Transverse colon (tissue), 4 donors: Measurements from ENCODE around the gene GTPBP2.

Experiments
- CTCF ChIP-seq, 5 experiments: fragments of 200-600 bp in 3 of 5; fragments of 450-650 bp in 2 of 5; sonication (generic) in 3 of 5; IDR thresholded peaks; 1 replicate in 2 of 5; 2 replicates in 3 of 5; pipeline ENCODE4 v1.5.1; 2016 to 2017; ENCODE audit warnings: antibody characterized with exemption in 5 of 5, inconsistent platforms in 3 of 5, mild to moderate bottlenecking in 2 of 5, moderate library complexity in 1 of 5
- POLR2A ChIP-seq: fragments of 450-650 bp; IDR thresholded peaks from one replicate; pipeline ENCODE4 v1.6.1; 2016; ENCODE audit warnings: antibody characterized with exemption, mild to moderate bottlenecking, moderate library complexity
- POLR2AphosphoS5 ChIP-seq, 3 donors: sonication (generic); formaldehyde crosslinking; IDR thresholded peaks; one replicate each; pipeline ENCODE4 v1.6.1; 2016; ENCODE audit warnings: antibody characterized with exemption in 3 of 3

- no peak for TF ChIP-seq CTCF (IDR thresholded peaks at IDR 0.05)
- TF ChIP-seq POLR2AphosphoS5 (IDR thresholded peaks at IDR 0.05) = no peak
- TF ChIP-seq POLR2A = no peak
These were observed 14.7 kb downstream of the GTPBP2 start for GRCh38 chr6:43614396-43614730.
